MM.1S (cell line): ENCODE results near the gene SUSD1.

Experiments used
- EZH2 ChIP-seq: fragments of 300-600 bp; sonication (generic); optimal IDR thresholded peaks from 2 replicates; pipeline ENCODE3; 2017; ENCODE audit warnings: low read depth, mild to moderate bottlenecking, antibody characterized with exemption, low read length, mixed read lengths
- EZH2phosphoT487 ChIP-seq: fragments of 300-600 bp; sonication (generic); IDR thresholded peaks from 2 replicates; pipeline ENCODE4 v1.6.1; 2018; ENCODE audit warnings: antibody characterized with exemption, low read length
- TF ChIP-seq, protein P1 (sequence below): fragments of 300-600 bp; sonication (generic); IDR thresholded peaks from 2 replicates; pipeline ENCODE4 v1.5.1; 2016; ENCODE audit warnings: antibody characterized with exemption, low read length, mixed read lengths

DNA sequence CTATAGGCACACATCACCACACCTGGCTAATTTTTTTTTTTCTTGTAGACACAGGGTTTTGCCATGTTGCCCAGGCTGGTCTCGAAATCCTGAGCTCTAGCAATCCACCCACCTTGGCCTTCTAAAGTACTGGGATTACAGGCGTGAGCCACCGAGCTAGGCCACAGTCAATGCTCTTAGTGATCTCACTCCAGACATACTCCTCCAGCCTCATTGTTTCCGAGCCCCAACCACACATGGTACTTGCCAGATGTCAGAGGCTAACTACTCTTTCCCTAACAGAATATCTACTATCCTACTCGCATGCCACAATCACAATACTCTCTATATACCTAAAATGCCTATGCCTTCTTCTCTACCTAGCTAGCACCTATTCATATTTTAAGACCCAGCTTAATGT, 17.1 kb downstream of the SUSD1 start:
- TF ChIP-seq EZH2phosphoT487: no peak
- TF ChIP-seq, protein P1, sequence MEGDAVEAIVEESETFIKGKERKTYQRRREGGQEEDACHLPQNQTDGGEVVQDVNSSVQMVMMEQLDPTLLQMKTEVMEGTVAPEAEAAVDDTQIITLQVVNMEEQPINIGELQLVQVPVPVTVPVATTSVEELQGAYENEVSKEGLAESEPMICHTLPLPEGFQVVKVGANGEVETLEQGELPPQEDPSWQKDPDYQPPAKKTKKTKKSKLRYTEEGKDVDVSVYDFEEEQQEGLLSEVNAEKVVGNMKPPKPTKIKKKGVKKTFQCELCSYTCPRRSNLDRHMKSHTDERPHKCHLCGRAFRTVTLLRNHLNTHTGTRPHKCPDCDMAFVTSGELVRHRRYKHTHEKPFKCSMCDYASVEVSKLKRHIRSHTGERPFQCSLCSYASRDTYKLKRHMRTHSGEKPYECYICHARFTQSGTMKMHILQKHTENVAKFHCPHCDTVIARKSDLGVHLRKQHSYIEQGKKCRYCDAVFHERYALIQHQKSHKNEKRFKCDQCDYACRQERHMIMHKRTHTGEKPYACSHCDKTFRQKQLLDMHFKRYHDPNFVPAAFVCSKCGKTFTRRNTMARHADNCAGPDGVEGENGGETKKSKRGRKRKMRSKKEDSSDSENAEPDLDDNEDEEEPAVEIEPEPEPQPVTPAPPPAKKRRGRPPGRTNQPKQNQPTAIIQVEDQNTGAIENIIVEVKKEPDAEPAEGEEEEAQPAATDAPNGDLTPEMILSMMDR: no peak
- TF ChIP-seq EZH2: no peak
